G401.6 (cell line): Measurements from ENCODE around the gene TMEM229B.

Experiments used
- FAIRE-seq: peaks from 2 replicates; lab custom pipeline; 2012; peaks lifted over from hg19 to GRCh38; lab: Jason Lieb, UNC

TMEM229B gene

DNA sequence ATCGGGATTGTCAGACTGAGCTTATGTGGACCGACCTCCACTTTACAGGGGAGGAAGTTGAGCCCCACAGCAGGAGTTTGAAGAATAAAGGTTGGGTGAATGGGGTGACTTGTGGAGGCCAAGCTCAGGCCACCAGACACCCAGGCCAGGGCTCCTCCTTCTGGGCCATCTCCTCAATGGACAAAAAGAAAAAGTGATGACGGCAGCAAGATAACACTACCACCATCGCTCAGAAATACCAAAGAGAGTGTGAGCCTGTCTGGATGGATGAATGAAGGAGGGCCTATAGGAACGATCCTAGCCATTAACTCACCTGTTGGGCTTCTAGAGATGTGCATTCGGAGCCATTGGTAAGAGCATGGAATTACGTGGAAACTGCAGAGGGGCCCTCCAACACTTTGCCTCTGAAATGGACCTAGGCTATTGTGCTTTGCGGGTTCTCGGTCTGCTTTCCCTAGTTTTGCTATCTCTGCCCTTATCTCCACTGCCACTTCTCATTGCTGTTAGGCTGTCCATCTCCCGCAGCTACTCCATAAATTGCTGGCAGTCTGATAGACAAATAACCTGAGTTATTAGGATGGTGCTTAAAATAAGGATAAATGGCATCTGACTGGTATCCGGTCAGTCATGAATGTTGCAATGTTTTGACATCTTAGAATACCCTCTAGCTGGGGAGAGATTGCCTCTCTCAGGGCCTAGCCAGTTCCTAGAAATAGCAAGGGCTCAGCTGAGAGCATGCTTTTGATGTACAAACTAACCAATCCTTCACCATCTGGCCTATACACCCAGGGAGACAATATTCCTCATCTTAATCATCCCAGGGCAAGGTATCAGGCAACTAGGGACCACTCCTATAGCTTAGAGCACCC, 66.9 kb downstream of the TMEM229B start:
- no peak for FAIRE-seq
